Erythroblast (primary cell): ENCODE data around the gene TGFBR2.

Experiments used
- DNase-seq, 2 experiments: peaks; one replicate each; lab custom pipeline; 2025; lab: John Stamatoyannopoulos, UW
- GATA1 ChIP-seq: IDR thresholded peaks from 2 replicates; pipeline ENCODE4 v1.6.1; 2011; ENCODE audit warnings: low read depth, mild to moderate bottlenecking, control low read depth, low read length, moderate library complexity
- POLR2A ChIP-seq: IDR thresholded peaks from 2 replicates; pipeline ENCODE4 v1.6.1; 2011; ENCODE audit warnings: mild to moderate bottlenecking, low read length

TGFBR2 gene

DNA sequence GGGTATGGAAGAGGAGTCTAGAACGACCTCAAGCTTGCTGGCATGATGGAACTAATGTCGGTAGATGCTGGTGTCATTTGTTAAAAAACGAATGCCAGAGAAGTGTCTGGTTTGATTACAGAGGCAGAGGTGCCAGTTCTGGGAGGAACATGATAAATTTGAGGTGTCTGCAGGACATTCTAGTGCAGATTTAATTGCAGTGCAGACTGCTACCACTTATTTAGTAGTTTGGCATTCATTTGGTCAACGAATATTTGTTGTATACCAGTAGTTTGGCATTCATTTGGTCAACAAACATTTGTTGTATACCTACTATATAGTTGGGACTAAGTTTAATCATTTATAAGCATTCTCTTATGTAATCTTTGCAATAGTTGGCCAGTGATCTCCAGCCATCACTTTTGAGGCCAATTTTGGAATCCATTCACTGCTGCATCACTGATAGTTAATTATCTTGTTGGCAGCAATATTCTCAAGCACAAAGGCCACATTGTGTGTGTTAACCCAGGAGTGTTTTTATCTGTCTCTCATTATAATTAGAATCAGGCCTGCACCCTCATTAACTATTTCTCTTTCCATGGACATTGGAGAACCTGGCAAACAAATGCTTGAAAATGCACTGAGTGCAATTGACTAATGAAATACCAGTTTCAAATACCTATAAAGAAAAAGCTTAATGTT, 19.5 kb upstream of the TGFBR2 start:
- TF ChIP-seq GATA1: no peak
- no peak for TF ChIP-seq POLR2A
- DNase-seq: no peak

DNA sequence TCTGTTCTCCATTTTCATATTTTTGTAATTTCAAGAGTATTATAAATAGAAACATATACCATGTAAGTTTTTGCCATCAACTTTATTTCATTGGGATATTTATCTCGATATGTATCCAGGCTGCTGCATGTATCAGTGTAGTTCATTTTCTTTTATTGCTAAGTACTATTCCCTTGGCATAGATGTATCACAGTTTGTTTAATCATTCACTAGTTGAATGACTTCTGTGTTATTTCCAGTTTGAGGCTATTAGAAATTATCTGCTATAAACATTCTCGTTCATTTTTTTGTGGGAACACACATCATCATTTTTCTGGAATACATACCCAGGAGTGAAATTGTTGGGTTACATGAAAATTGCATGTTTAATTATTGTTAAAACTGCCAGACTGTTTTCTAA, 18.5 kb upstream of the TGFBR2 start:
- TF ChIP-seq POLR2A (no peak), GATA1 (no peak)
- no peak for DNase-seq

- TF ChIP-seq GATA1 (no peak), POLR2A (no peak)
- no peak for DNase-seq
Observed at GRCh38 chr3:30596152-30596551, 10.2 kb upstream of the TGFBR2 start.

DNA sequence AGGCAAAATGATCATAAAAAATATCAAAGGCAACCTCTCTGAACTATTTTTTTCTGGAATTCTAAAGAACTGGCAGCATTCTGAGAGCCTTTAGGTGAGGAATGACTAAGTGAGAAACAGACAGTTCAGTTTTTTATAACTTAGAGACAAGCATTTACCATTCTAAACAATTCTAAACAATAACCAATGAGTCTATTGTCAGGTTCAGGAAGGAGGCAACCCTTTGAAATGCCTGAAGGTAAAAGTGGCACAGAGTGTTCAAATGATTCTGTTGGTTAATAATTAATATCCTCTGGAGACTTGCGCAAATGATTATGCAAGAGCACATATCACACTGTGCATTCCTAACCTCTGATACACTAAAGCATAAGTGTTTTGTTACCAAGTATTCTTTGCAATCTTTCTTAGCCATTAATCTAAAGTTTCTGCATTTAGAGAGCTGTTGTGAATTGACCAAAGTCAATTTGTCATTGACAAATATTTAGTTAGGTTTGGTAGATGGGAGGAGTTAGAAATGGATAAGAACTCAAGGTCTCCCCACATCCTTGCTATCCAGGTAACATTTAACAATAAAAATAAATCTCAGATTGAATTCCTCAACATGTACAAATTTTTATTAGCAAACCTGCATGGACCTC, 9.2 kb upstream of the TGFBR2 start:
- TF ChIP-seq GATA1: no peak
- TF ChIP-seq POLR2A: no peak
- no peak for DNase-seq

DNA sequence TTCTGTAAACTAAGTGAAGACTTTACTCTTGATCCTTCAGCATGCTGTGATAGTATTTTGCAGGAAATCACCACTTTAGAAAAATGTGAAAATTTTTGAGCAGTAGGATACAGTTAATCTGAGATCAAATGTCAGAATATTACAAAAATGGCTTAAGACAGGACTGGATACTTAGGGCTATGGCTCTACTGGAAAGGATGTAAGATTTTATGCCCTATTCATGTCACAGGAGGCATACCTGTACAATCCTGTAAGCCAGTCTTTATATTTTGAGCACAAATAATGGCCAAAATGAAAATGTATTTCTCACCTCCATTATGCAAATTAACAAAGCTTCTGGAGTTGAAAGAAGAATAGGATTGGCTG, 8.6 kb upstream of the TGFBR2 start:
- TF ChIP-seq GATA1: no peak
- TF ChIP-seq POLR2A: no peak
- DNase-seq: no peak

- TF ChIP-seq GATA1 (no peak), POLR2A (no peak)
- DNase-seq: no peak
Observed at GRCh38 chr3:30598668-30599545, 7.5 kb upstream of the TGFBR2 start.

DNA sequence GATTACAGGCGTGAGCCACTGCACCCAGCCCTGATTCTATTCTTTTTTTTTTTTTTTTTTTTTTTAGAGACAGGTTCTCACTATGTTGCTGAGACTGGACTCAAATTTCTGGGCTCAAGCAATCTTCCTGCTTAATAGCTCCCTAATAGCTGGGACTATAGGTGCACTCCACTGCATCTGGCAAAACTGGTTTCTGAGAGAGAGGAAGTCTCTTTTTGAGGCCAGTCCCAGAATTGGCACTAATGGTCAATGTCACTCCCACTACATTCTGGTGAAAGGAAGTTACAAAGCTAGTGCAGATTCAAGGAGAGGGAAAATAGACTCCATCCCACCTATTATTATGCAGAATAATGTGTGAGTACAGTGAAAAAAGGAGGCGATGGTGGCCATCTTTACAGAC, 5.8 kb upstream of the TGFBR2 start:
- TF ChIP-seq POLR2A (no peak), GATA1 (no peak)
- no peak for DNase-seq

- no peak for TF ChIP-seq POLR2A
- TF ChIP-seq GATA1: no peak
- no peak for DNase-seq
Observed at GRCh38 chr3:30602946-30603345, 3.5 kb upstream of the TGFBR2 start.

GRCh38 chr3:30604093-30604492, 2.3 kb upstream of the TGFBR2 start:
- no peak for TF ChIP-seq POLR2A
- TF ChIP-seq GATA1: no peak
- DNase-seq: no peak

DNA sequence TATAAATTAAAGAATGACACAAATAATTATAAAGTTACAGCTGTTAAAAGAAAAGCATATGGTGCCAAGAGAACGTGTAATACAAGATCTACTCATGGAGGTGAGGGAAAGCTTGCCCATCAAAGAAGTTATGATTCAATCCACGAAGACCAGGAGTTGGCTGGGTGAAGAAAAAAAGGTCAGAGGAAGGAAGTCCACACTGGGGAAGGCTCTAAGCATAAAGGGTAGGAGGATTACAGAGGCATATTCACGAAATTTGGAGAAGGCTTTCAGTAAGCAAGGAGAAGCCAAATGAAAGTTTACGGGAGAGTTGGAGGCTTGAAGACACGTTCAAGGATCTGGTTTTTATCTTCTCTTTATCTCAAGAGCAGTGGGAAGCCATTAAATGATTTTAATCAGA, 1.8 kb upstream of the TGFBR2 start:
- no peak for DNase-seq
- TF ChIP-seq GATA1 (no peak), POLR2A (no peak)

GRCh38 chr3:30605005-30605404, 1.4 kb upstream of the TGFBR2 start:
- no peak for TF ChIP-seq GATA1
- no peak for TF ChIP-seq POLR2A
- no peak for DNase-seq

DNA sequence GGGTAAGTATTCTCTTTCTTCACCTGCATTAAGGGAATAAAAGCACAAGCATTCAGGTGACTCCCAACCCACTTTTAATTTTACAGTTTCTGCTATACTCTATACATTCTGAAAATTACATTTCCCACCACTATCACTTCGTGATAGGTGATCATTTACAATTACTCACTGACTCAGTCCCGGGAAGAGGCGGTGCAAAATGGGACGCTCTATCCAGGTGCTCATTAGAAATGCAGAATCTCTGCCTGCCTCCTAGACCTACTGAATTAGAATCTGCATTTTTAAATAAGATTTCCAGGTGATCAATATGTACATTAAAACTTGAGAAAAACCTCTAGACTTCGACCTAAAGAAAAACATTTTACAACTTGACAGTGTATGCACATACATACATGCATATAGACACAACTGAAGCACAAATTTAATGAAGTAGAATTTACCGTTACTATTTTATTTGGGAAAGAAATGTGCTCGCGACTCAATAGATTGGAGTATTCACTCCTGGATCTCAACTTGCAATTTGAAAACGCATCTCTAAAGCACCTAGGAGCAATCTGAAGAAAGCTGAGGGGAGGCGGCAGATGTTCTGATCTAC, 598 bp upstream of the TGFBR2 start:
- DNase-seq: no peak
- TF ChIP-seq GATA1: no peak
- no peak for TF ChIP-seq POLR2A

- TF ChIP-seq GATA1 (no peak), POLR2A (no peak)
- peak; percentile 66 to 72 for DNase-seq
Observed at GRCh38 chr3:30607032-30607833, 832 bp downstream of the TGFBR2 start.
